ENCODE measurements around the gene POLDIP3.
"Not testable (repeated sequence)": the region's sequence is repeated elsewhere in the genome, so short reads cannot be mapped to it uniquely, and the experiment has no call there.

Gene POLDIP3

DNA sequence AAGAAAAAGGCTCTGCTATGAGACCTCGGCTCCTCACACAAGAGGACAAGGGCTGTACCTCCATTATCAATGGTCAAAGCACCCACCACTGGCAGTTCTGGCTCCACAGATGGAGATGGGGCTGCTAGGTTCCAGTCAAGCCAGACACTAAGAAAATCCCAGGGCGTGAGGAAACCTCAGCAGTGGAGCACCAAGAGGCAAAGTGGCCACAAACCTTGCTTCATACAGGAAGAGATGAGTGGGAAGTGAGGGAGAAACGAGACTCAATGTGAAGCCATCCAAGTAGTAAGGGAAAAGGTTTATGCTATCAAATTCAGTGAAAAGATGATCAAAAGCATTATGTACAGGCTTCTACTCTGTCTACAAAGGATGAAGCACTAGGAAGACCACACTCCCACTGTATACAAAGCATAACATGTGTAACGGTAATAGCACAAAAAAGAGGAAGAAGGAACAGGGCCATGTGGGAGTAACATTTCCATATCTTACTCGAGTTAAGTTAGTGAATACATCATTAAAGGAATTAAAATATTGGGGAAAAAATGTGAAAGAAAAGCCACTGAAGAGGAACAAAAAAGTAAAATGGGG, 27.0 kb downstream of the POLDIP3 start:
- TF ChIP-seq ZFX (IDR thresholded peaks at IDR 0.05): no peak
- TF ChIP-seq, protein P1, sequence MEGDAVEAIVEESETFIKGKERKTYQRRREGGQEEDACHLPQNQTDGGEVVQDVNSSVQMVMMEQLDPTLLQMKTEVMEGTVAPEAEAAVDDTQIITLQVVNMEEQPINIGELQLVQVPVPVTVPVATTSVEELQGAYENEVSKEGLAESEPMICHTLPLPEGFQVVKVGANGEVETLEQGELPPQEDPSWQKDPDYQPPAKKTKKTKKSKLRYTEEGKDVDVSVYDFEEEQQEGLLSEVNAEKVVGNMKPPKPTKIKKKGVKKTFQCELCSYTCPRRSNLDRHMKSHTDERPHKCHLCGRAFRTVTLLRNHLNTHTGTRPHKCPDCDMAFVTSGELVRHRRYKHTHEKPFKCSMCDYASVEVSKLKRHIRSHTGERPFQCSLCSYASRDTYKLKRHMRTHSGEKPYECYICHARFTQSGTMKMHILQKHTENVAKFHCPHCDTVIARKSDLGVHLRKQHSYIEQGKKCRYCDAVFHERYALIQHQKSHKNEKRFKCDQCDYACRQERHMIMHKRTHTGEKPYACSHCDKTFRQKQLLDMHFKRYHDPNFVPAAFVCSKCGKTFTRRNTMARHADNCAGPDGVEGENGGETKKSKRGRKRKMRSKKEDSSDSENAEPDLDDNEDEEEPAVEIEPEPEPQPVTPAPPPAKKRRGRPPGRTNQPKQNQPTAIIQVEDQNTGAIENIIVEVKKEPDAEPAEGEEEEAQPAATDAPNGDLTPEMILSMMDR (conservative IDR thresholded peaks at IDR 0.05): no peak
- no peak overlapping the region for H3K27ac ChIP-seq

DNA sequence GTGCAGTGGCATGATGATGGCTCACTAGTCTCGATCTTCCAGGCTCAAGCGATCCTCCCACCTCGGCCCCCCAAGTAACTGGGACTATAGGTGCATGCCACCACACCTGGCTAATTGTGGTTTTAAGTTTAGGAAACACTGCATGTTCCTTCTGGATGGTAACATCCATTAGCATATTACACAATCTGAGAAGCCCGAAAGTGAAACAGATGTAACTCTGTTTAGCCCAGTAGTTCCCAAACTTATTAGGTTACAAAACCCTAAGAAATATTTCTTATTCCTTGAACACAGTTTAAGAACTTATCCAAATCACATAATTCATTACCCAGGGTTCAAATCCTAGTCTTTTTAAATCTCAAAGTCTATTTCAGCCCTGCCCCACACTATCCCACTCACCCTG, 28.3 kb downstream of the POLDIP3 start:
- no peak for TF ChIP-seq ZFX (IDR thresholded peaks at IDR 0.05)
- TF ChIP-seq, protein P1 (conservative IDR thresholded peaks at IDR 0.05): no peak
- no peak overlapping the region for H3K27ac ChIP-seq

DNA sequence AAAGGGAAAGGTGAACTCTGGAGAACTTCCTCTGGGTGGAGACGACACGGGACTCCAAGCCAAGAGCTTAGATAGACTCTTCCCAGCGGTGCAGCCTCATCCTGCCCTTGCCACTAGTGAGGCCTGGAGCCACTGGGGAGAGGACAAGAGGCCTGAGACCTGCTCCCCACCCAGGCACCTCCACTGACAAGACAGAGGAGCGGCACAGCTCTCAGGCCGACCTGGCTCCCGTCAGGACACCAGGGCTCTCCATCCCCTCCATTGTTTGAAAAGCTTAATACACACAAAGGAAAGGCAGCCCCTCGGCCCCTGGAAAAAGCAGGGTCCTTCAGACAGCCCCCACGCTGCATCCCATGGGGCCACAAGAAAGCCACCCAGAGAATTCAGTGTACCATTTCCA, 29.6 kb downstream of the POLDIP3 start:
- no peak overlapping the region for H3K27ac ChIP-seq
- TF ChIP-seq, protein P1 (conservative IDR thresholded peaks at IDR 0.05): no peak
- TF ChIP-seq ZFX (IDR thresholded peaks at IDR 0.05): no peak

DNA sequence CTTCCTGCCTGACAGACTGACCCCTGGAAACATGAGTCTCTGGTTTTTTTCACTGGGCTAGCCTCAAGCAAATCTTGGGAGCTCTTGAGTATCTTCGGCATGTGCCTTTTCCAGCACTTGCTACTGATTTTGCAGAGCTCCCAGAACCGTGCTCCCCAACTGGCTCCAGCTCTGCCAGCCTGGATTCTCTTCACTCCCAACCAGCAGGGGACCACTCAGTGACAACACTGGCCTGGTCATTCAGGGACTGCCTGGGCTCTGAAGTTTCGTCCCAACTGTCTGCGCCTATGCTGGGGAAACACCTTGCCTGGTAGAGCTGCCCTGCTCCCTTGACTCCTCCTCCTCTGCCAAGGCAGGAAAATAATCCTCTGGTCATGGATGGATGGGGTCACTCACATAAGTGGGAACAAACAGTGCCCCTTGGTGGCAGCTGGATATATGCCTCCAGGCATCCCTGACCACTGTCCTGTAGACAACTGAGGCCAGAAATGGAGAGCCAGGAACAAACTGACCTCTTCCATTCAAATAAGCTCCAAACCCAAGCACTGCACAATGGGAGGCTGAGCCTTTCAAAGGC, 30.2 kb downstream of the POLDIP3 start:
- H3K27ac ChIP-seq: no peak overlapping the region
- TF ChIP-seq ZFX (IDR thresholded peaks at IDR 0.05): no peak

DNA sequence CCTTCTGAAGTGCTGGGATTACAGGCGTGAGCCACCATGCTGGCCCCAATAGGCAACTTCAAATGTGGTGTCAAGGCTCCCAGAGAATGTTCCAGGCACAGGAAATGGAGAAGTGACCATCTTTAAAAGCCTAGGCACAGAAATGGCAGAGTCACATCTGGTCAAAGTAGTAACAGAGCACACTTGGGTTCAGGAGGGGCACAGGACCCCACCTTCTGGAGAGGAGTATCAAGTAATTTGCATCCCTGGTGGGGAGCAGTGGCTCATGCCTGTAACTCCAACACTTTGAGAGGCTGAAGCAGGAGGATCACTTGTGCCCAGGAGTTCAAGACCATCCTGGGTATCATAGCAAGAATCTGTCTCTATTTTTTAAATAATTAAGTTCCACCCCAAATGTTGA, 31.7 kb downstream of the POLDIP3 start:
- TF ChIP-seq ZFX (IDR thresholded peaks at IDR 0.05): no peak
- TF ChIP-seq, protein P1 (conservative IDR thresholded peaks at IDR 0.05): no peak
- H3K27ac ChIP-seq: peak overlapping the region; percentile 81; the same call in 1 of the 2 replicates

DNA sequence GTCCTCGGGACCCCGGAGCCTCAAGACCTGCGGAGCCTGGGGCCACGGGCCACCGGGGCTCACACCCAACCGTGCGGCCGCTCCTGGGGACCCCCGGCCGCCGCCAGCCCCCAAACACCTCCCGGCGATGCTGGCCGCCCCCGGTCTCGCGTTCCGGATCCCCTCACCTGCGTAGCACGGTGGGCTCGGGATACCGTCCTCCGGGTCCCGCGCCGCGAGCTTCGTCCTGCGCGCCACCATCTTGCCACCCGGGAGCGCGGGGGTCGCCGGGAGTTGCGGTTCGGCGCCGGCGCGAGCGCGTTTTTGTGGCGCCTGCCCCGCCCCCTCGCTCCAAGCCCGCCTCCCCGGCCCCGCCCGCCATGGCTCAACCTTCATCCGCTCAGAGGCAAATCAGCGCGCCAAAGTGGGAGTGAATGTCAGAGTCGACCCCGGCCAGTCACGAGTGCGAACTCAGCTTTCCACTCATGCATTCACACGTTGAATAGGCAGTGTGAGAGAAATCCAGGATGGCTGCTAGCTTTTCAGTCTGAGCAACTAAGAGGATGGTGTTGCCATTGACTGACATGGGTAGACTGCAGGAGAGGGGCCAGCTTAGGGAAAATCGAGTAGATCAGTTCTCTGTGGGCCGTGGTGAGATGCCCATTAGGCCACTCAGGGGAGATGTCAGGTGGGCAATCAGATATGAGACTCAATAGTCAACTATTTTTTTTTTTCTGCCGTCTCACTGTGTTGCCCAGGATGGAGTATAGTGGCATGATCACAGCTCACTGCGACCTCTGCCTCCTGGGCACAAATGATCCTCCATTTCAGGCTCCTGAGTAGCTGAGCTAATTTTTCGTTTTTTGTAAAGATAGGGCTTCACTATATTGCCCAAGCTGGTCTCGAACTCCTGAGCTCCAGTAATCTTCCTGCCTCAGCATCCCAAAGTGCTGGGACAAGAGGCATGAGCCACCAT, 32.6 kb downstream of the POLDIP3 start:
- H3K27ac ChIP-seq: peak overlapping the region; percentile 81
- TF ChIP-seq ZFX (IDR thresholded peaks at IDR 0.05): no peak
- TF ChIP-seq, protein P1 (conservative IDR thresholded peaks at IDR 0.05): no peak

DNA sequence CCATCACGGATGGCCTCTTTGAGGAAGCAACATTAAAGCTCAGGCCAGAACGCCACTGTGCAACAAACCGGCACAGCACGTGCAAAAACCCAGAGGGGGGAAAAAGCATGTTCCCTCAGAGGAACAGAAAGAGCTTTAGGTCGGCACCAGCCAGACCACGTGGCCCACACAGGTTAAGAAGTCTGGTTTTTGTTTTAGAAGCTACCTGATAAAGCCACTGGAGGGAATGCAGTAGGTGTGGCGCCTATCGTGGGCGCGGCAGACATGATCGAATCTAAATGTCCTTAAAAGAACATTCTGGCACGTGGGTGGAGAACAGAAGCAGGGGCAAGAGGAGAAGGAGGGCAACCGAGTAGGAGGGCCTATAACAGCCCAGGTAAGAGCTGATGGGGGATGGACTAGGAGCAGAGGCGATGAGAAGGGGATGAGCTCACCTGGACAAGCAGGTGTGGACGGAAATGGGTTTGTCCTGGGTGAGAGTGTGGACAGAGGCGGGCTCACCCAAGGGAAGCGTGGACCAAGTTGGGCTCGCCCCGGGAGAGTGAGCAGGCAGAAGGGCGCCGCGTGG, 33.4 kb downstream of the POLDIP3 start:
- H3K27ac ChIP-seq: peak overlapping the region; percentile 81

DNA sequence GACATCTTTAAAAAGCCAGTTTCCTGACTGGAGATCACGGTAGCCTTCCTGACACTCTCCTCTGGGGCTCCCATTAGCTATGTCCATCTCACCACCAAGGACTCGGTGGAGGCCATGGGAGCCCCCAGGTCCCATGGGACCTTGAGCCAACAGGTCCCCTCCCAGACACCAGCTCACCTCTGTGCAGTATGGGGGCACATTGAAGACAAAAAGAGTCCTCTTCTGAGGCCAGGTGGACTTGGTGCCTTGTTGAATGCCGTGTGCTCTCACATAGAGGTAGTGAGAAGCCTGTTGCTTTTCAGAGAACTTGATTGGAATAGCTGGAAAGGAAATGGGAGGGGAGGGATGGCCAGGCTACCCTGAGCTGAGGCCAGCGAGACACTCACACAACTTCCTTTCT, 34.6 kb downstream of the POLDIP3 start:
- not testable (repeated sequence) for H3K27ac ChIP-seq

Data from C4-2B (cell line).